ENCODE data around the gene TCEAL9.
"Not testable (repeated sequence)": the region's sequence is repeated elsewhere in the genome, so short reads cannot be mapped to it uniquely, and the experiment has no call there.

Gene TCEAL9

GRCh38 chrX:103356130-103356798 is at the start of gene TCEAL9:
Gene TCEAL9 (plus strand): TSS chrX:103356506. CDS start chrX:103357685, 1,179 bp downstream.
- no peak within 1 kb of the TSS for H3K27ac Mint-ChIP-seq
- peaks cover 2% of the 10 kb centered on the region for H3K27me3 Mint-ChIP-seq
- H3K4me3 Mint-ChIP-seq = peak within 1 kb of the TSS; percentile 91
- H3K4me1 Mint-ChIP-seq (ENCODE audit: low read depth) = peaks cover 8% of the 10 kb centered on the region
- H3K9me3 Mint-ChIP-seq (ENCODE audit: low read depth) = no peaks in the 10 kb centered on the region
- H3K36me3 Mint-ChIP-seq = no peaks in the 10 kb centered on the region

GRCh38 chrX:103309860-103310554 is 46.3 kb upstream of the TCEAL9 start:
- peaks cover 4% of the 10 kb centered on the region for H3K4me1 Mint-ChIP-seq (ENCODE audit: low read depth)
- no peak overlapping the region for H3K27ac Mint-ChIP-seq
- H3K4me3 Mint-ChIP-seq = peak overlapping the region; percentile 59
- H3K36me3 Mint-ChIP-seq = peaks cover 4% of the 10 kb centered on the region
- no peaks in the 10 kb centered on the region for H3K9me3 Mint-ChIP-seq (ENCODE audit: low read depth)
- H3K27me3 Mint-ChIP-seq = no peaks in the 10 kb centered on the region

- Mint-ChIP-seq H3K9me3 (ENCODE audit: low read depth) (no peaks in the 10 kb centered on the region), H3K27ac (peak within 1 kb of the TSS; percentile 66), H3K27me3 (no peaks in the 10 kb centered on the region), H3K36me3 (peaks cover 4% of the 10 kb centered on the region), H3K4me3 (peak within 1 kb of the TSS; percentile 83), H3K4me1 (ENCODE audit: low read depth) (peaks cover 2% of the 10 kb centered on the region)
Observed at GRCh38 chrX:103310555-103311398, 45.5 kb upstream of the TCEAL9 start, which contains the start of gene BEX2. Gene BEX2 (minus strand): TSS chrX:103310990. CDS start chrX:103309976, 1,014 bp downstream.

GRCh38 chrX:103311399-103311780 is 44.9 kb upstream of the TCEAL9 start:
- H3K4me1 Mint-ChIP-seq (ENCODE audit: low read depth) = peaks cover 2% of the 10 kb centered on the region
- H3K4me3 Mint-ChIP-seq = peak overlapping the region; percentile 83
- no peak overlapping the region for H3K27ac Mint-ChIP-seq
- H3K27me3 Mint-ChIP-seq = no peaks in the 10 kb centered on the region
- H3K9me3 Mint-ChIP-seq (ENCODE audit: low read depth) = no peaks in the 10 kb centered on the region
- peaks cover 4% of the 10 kb centered on the region for H3K36me3 Mint-ChIP-seq

- H3K27me3 Mint-ChIP-seq = peaks cover 8% of the 10 kb centered on the region
- peaks cover 4% of the 10 kb centered on the region for H3K4me1 Mint-ChIP-seq (ENCODE audit: low read depth)
- H3K27ac Mint-ChIP-seq = no peak within 1 kb of the TSS
- no peak within 1 kb of the TSS for H3K4me3 Mint-ChIP-seq
- H3K36me3 Mint-ChIP-seq = no peaks in the 10 kb centered on the region
- no peaks in the 10 kb centered on the region for H3K9me3 Mint-ChIP-seq (ENCODE audit: low read depth)
Observed at GRCh38 chrX:103329991-103330390, 26.3 kb upstream of the TCEAL9 start, which contains the start of gene TCEAL7. Gene TCEAL7 (plus strand): TSS chrX:103330239. CDS start chrX:103331404, 1,165 bp downstream.

GRCh38 chrX:103330681-103331288 is 25.5 kb upstream of the TCEAL9 start:
- Mint-ChIP-seq H3K4me1 (ENCODE audit: low read depth) (peaks cover 4% of the 10 kb centered on the region), H3K27ac (no peak overlapping the region), H3K9me3 (ENCODE audit: low read depth) (no peaks in the 10 kb centered on the region), H3K27me3 (peaks cover 8% of the 10 kb centered on the region), H3K36me3 (no peaks in the 10 kb centered on the region), H3K4me3 (no peak overlapping the region)

GRCh38 chrX:103338663-103339062 is 17.6 kb upstream of the TCEAL9 start:
- Mint-ChIP-seq H3K27ac (no peak overlapping the region), H3K27me3 (no peaks in the 10 kb centered on the region), H3K4me3 (no peak overlapping the region)

GRCh38 chrX:103343105-103343504 is 13.2 kb upstream of the TCEAL9 start:
- Mint-ChIP-seq H3K36me3 (no peaks in the 10 kb centered on the region), H3K4me3 (no peak overlapping the region), H3K4me1 (ENCODE audit: low read depth) (peaks cover 3% of the 10 kb centered on the region), H3K9me3 (ENCODE audit: low read depth) (no peaks in the 10 kb centered on the region), H3K27me3 (no peaks in the 10 kb centered on the region), H3K27ac (no peak overlapping the region)

More at GRCh38 chrX:103338663-103339062, 17.6 kb upstream of the TCEAL9 start:
- Mint-ChIP-seq H3K9me3 (ENCODE audit: low read depth) (no peaks in the 10 kb centered on the region), H3K4me1 (ENCODE audit: low read depth) (peaks cover 3% of the 10 kb centered on the region), H3K36me3 (no peaks in the 10 kb centered on the region)

- no peaks in the 10 kb centered on the region for H3K9me3 Mint-ChIP-seq (ENCODE audit: low read depth)
- peaks cover 3% of the 10 kb centered on the region for H3K4me1 Mint-ChIP-seq (ENCODE audit: low read depth)
- no peaks in the 10 kb centered on the region for H3K27me3 Mint-ChIP-seq
- H3K4me3 Mint-ChIP-seq = no peak overlapping the region
- H3K27ac Mint-ChIP-seq = no peak overlapping the region
- H3K36me3 Mint-ChIP-seq = no peaks in the 10 kb centered on the region
Observed at GRCh38 chrX:103344606-103345005, 11.7 kb upstream of the TCEAL9 start.

- H3K36me3 Mint-ChIP-seq = no peaks in the 10 kb centered on the region
- no peaks in the 10 kb centered on the region for H3K9me3 Mint-ChIP-seq (ENCODE audit: low read depth)
- H3K4me3 Mint-ChIP-seq = no peak overlapping the region
- peaks cover 3% of the 10 kb centered on the region for H3K4me1 Mint-ChIP-seq (ENCODE audit: low read depth)
- no peaks in the 10 kb centered on the region for H3K27me3 Mint-ChIP-seq
- no peak overlapping the region for H3K27ac Mint-ChIP-seq
Observed at GRCh38 chrX:103347682-103348397, 8.5 kb upstream of the TCEAL9 start.

- Mint-ChIP-seq H3K4me1 (ENCODE audit: low read depth) (peaks cover 8% of the 10 kb centered on the region), H3K27ac (no peak overlapping the region), H3K27me3 (peaks cover 2% of the 10 kb centered on the region), H3K4me3 (peak overlapping the region; percentile 91), H3K9me3 (ENCODE audit: low read depth) (no peaks in the 10 kb centered on the region), H3K36me3 (no peaks in the 10 kb centered on the region)
Observed at GRCh38 chrX:103356858-103357257, 552 bp downstream of the TCEAL9 start.

GRCh38 chrX:103357871-103358270 is 1.6 kb downstream of the TCEAL9 start:
- no peaks in the 10 kb centered on the region for H3K9me3 Mint-ChIP-seq (ENCODE audit: low read depth)
- H3K4me1 Mint-ChIP-seq (ENCODE audit: low read depth) = peaks cover 8% of the 10 kb centered on the region
- no peak overlapping the region for H3K27ac Mint-ChIP-seq
- peak overlapping the region; percentile 58 for H3K4me3 Mint-ChIP-seq
- peaks cover 2% of the 10 kb centered on the region for H3K27me3 Mint-ChIP-seq
- no peaks in the 10 kb centered on the region for H3K36me3 Mint-ChIP-seq

- not testable (repeated sequence) for H3K4me3 Mint-ChIP-seq; H3K9me3 Mint-ChIP-seq (ENCODE audit: low read depth); H3K27ac Mint-ChIP-seq; H3K36me3 Mint-ChIP-seq; H3K4me1 Mint-ChIP-seq (ENCODE audit: low read depth); H3K27me3 Mint-ChIP-seq
Observed at GRCh38 chrX:103359605-103360004, 3.3 kb downstream of the TCEAL9 start.

GRCh38 chrX:103360092-103360491 is 3.8 kb downstream of the TCEAL9 start:
- Mint-ChIP-seq H3K4me3 (no peak overlapping the region), H3K4me1 (ENCODE audit: low read depth) (peaks cover 8% of the 10 kb centered on the region), H3K27me3 (no peaks in the 10 kb centered on the region), H3K36me3 (no peaks in the 10 kb centered on the region), H3K27ac (no peak overlapping the region), H3K9me3 (ENCODE audit: low read depth) (no peaks in the 10 kb centered on the region)
